Vagina (tissue), 2 donors: ENCODE data around the gene ERCC4.

Experiments used
- CTCF ChIP-seq, 3 experiments: fragments of 450-650 bp in 2 of 3; fragments of 200-600 bp in 1 of 3; sonication (generic) in 1 of 3; IDR thresholded peaks; one replicate each; pipeline ENCODE4 v1.5.1; 2017 to 2019; ENCODE audit warnings: antibody characterized with exemption in 3 of 3, mild to moderate bottlenecking in 2 of 3, moderate library complexity in 2 of 3
- POLR2A ChIP-seq, 2 donors: fragments of 450-650 bp; IDR thresholded peaks; one replicate each; pipeline ENCODE4 v1.6.1; 2017; ENCODE audit warnings: antibody characterized with exemption in 2 of 2, mild to moderate bottlenecking in 2 of 2, moderate library complexity in 2 of 2
- POLR2AphosphoS5 ChIP-seq, 2 donors: sonication (generic); formaldehyde crosslinking; IDR thresholded peaks; one replicate each; pipeline ENCODE4 v1.9.0; 2017; ENCODE audit warnings: antibody characterized with exemption in 2 of 2, mild to moderate bottlenecking in 2 of 2, low read depth in 1 of 2; ENCODE audit not compliant: insufficient read depth in 1 of 2

DNA sequence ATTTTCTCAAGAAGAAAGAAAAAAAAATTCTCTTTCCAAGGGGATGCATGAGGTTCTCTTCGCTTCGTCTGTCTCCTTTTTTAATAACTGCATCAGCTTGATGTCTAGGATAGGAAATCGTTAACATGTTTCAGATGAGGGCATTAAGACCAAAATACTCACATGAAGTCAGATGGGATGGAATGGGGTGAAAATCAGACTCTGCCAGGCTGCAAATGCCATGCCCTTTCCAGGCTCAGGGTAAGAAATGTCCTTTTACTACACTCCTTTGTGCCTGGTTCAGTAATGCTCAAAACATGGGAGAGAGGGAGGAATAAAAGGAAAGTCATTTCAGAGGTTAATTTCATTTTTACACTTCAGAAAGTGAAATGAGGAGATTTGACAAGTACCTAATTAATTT, 21.7 kb upstream of the ERCC4 start:
- TF ChIP-seq CTCF (IDR thresholded peaks at IDR 0.05), result no peak
- TF ChIP-seq POLR2A (IDR thresholded peaks at IDR 0.05), result no peak
- no peak for TF ChIP-seq POLR2AphosphoS5 (IDR thresholded peaks at IDR 0.05; ENCODE audit: insufficient read depth in 1 of 2, low read depth in 1 of 2)
